Transverse colon (tissue), 4 donors: ENCODE measurements around the gene XKRX. TPM values are rescaled to one million over a fixed set of nuclear protein-coding genes. Genes with fewer than 3 reads are reported as not detected.
A peak's percentile ranks its signal among the peaks of the same experiment; 100 is the strongest.

Experiments
- DNase-seq: peaks from one replicate; pipeline ENCODE4 v3.0.0-alpha.2; 2019
- H3K27ac ChIP-seq, 4 donors: fragments of 200-600 bp; sonication (generic); 2 replicates each; pipeline ENCODE4 v1.5.1; 2016 to 2018; ENCODE audit warnings: inconsistent platforms in 4 of 4
- H3K27me3 ChIP-seq: fragments of 200-600 bp; sonication (generic); 2 replicates; pipeline ENCODE4 v1.5.1; 2017; ENCODE audit warnings: inconsistent platforms
- H3K36me3 ChIP-seq, 4 donors: fragments of 200-600 bp; sonication (generic); 2 replicates each; pipeline ENCODE4 v1.5.1; 2017 to 2019; ENCODE audit warnings: inconsistent platforms in 4 of 4
- H3K4me1 ChIP-seq, 4 donors: fragments of 200-600 bp; sonication (generic); 2 replicates each; pipeline ENCODE4 v1.5.1; 2017 to 2020; ENCODE audit warnings: inconsistent platforms in 4 of 4
- H3K4me3 ChIP-seq, 4 donors: fragments of 200-600 bp; sonication (generic); 1 replicate in 1 of 4; 2 replicates in 3 of 4; pipeline versions ENCODE4 v1.5.1 to v1.6.1; 2017 to 2019; ENCODE audit warnings: inconsistent platforms in 4 of 4
- H3K9me3 ChIP-seq, 2 donors: fragments of 200-600 bp; sonication (generic); 2 replicates each; pipeline ENCODE4 v1.5.1; 2017 to 2019; ENCODE audit warnings: inconsistent platforms in 2 of 2
- CTCF ChIP-seq, 5 experiments: fragments of 200-600 bp in 3 of 5; fragments of 450-650 bp in 2 of 5; sonication (generic) in 3 of 5; IDR thresholded peaks; 1 replicate in 2 of 5; 2 replicates in 3 of 5; pipeline ENCODE4 v1.5.1; 2016 to 2017; ENCODE audit warnings: antibody characterized with exemption in 5 of 5, inconsistent platforms in 3 of 5, mild to moderate bottlenecking in 2 of 5, moderate library complexity in 1 of 5
- EP300 ChIP-seq: sonication (generic); formaldehyde crosslinking; IDR thresholded peaks from one replicate; pipeline ENCODE4 v1.6.1; 2017; ENCODE audit warnings: antibody characterized with exemption, low read depth
- POLR2A ChIP-seq: fragments of 450-650 bp; IDR thresholded peaks from one replicate; pipeline ENCODE4 v1.6.1; 2016; ENCODE audit warnings: antibody characterized with exemption, mild to moderate bottlenecking, moderate library complexity
- POLR2AphosphoS5 ChIP-seq, 3 donors: sonication (generic); formaldehyde crosslinking; IDR thresholded peaks; one replicate each; pipeline ENCODE4 v1.6.1; 2016; ENCODE audit warnings: antibody characterized with exemption in 3 of 3
- WGBS, 2 donors: methylation state at CpG; one replicate each; pipeline ENCODE4 v1.1.5; 2018; ENCODE audit warnings: low coverage in 1 of 2; 5-methylcytosine and 5-hydroxymethylcytosine counted together
- in situ Hi-C, 4 donors: fragments of 200-750 bp; cut with MboI; loops; one replicate each; pipeline versions ENCODE4 v1.15.0 to v1.15.1; 2017; ENCODE audit warnings: low sequenced_read_pairs in 3 of 4, low pct_ligation_motif_present in 1 of 4, low pct_unique_long_range_greater_than_20kb in 1 of 4
- intact Hi-C: fragments of 100-400 bp; cut with DNase I; formaldehyde crosslinking; loops from one replicate; pipeline ENCODE4 v1.15.1; 2023; ENCODE audit warnings: low total_unique reads
- total RNA-seq, 4 donors: library from RNA; depleted of rRNA; stranded (reverse); fragments of >200 nt; gene quantifications; one replicate each; pipeline ENCODE4 v1.1.0, GENCODE V29; 2016

Gene XKRX
- 1 to 10 TPM; 1.9 to 5.9 (median 2.2) TPM for total RNA-seq

DNA sequence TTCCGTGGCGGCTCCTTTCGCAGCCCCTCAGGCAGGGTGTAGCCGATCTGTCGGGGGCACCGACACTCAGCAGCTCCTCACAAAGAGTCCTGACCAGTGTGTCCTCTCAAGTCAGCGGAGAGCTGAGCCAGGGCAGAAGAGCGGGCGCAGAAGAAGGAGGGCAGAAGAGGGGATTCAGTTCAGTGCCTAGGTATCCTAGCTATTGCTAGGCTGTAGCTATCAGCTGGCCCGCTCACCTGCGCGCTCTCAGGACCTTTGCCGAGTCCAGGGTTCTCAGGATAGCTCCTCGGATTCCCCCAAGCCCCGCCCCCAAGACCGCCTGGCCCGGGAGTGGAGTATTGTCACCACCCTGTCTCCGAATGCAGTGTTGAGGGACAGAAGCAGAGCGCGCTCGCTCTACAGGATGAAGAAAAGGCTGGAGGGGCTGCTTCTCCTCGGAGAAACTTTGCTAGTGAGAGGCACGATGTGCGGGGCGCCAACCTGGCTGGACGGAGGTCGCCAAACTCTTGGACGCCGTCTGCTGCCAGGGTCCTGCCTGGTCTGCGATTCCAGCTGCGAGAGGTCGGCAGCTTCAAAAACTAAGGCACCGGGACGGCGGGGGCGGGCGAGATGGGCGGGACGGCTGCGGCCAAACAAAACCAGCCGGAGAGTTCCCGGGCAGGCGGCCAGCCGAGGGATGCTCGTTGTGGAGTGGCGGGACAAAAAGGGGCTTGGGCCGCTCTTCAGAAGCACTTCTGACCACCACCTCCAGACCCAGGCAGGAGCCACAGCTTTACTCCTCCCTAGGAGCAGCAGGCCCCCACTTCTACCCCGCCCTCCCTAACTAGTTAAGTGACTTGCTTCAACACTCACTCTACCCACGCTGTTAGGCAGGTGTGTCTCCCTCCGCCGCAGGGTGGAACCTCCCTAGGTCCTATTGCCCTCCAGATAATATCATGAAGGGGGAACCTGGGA, at the start of gene XKRX:
TSS of gene XKRX (minus strand) at position 258 of the 954 bp plus-strand sequence. CDS start 613 bp downstream, outside the sequence.
- WGBS, 2 donors, result 0 to 39% methylated on average over 2 to 51 of the region's 51 CpGs
- no peaks in the 10 kb centered on the region for H3K27me3 ChIP-seq
- peak within 1 kb of the TSS in 3 of 4 donors; percentile 38 to 56 (median 38) for H3K4me3 ChIP-seq
- H3K4me1 ChIP-seq, result peaks cover 0 to 5% (median 0%) of the 10 kb centered on the region in 4 donors
- no peaks in the 10 kb centered on the region for H3K9me3 ChIP-seq
- peak within 1 kb of the TSS; percentile 36 to 66 (median 59) for H3K27ac ChIP-seq
- no peaks in the 10 kb centered on the region for H3K36me3 ChIP-seq
- DNase-seq, result peak; percentile 71
- intact Hi-C loops, result no loop called here
- peak; percentile 31 for TF ChIP-seq POLR2A
- no peak for TF ChIP-seq CTCF (IDR thresholded peaks at IDR 0.05)
- peak in 1 of 3 donors; percentile 17 for TF ChIP-seq POLR2AphosphoS5 (IDR thresholded peaks at IDR 0.05)
- in situ Hi-C loops, result no loop called here

DNA sequence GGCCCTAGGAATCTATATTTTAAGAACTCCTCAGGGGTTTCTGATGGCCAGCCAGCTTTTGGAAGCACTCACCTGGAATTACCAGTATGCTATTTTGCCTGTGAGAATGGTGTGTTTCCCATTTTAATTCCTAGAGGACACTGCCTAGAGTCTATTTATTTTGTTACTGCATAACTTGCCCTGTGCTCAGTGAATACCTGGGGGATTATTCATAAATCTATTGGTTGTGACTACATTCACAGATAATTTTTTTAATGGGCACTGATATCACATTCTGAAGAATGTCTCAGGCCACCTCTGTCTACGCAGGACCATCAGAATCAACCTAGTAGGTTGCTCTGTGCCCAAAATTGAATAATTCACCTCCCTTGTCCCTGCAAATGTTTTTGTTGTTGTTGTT, 47.5 kb upstream of the XKRX start:
- H3K27me3 ChIP-seq, result no peaks in the 10 kb centered on the region
- TF ChIP-seq EP300, result no peak
- no peak for TF ChIP-seq POLR2AphosphoS5 (IDR thresholded peaks at IDR 0.05)
- no peak for TF ChIP-seq CTCF (IDR thresholded peaks at IDR 0.05)
- TF ChIP-seq POLR2A, result no peak

DNA sequence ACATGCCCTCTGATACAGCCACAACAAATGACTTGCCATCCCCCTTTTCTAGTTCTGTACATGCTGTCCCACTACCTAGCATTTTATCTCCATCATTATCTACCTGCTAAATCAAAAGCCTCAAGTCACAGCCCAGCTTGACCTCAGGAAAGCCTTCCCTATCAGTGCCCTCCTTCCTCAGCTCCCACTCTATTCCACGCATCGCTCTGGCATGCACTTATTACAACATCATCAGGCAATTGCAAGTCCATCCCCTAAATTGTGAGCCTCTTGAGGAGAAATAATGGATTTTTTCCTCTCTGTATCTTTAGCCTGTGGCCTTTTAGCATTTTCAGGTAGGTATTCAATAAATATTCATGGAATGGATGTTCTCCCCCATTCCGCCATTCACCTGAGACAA, 46.5 kb upstream of the XKRX start:
- intact Hi-C loops, result no loop called here
- 96% methylated on average over 3 of the region's 3 CpGs; no CpG with 5 or more reads in 1 of the 2 donors for WGBS, 2 donors

More for the DNA sequence above, 47.5 kb upstream of the XKRX start:
- no peak for DNase-seq
- in situ Hi-C loops, result no loop called here
- no peaks in the 10 kb centered on the region for H3K4me1 ChIP-seq
- H3K27ac ChIP-seq, result no peak overlapping the region
- H3K36me3 ChIP-seq, result no peaks in the 10 kb centered on the region
- 92% methylated on average over 1 of the region's 1 CpG; no CpG with 5 or more reads in 1 of the 2 donors for WGBS, 2 donors
- H3K9me3 ChIP-seq, result no peaks in the 10 kb centered on the region
- H3K4me3 ChIP-seq, result no peak overlapping the region
- intact Hi-C loops, result no loop called here

More for the DNA sequence above, 46.5 kb upstream of the XKRX start:
- Histone ChIP-seq H3K4me3 (no peak overlapping the region), H3K36me3 (no peaks in the 10 kb centered on the region), H3K27ac (no peak overlapping the region), H3K4me1 (no peaks in the 10 kb centered on the region), H3K27me3 (no peaks in the 10 kb centered on the region), H3K9me3 (no peaks in the 10 kb centered on the region)
- in situ Hi-C loops, result no loop called here
- TF ChIP-seq CTCF (IDR thresholded peaks at IDR 0.05) (no peak), POLR2A (no peak), EP300 (no peak), POLR2AphosphoS5 (IDR thresholded peaks at IDR 0.05) (no peak)
- no peak for DNase-seq
